K562 (cell line): ENCODE measurements around the gene RHAG. TPM values are rescaled to one million over a fixed set of nuclear protein-coding genes. Genes with fewer than 3 reads are reported as not detected.

Experiments used
- NR2C2 ChIP-seq, 2 experiments: fragments of 200-800 bp in 1 of 2; sonication (Bioruptor generic) in 1 of 2; sonication (generic) in 1 of 2; formaldehyde crosslinking in 1 of 2; IDR thresholded peaks; 2 replicates each; pipeline versions ENCODE4 v1.6.1 to v1.8.0; 2016 to 2022; ENCODE audit warnings: mild to moderate bottlenecking in 1 of 2, missing compliant biosample characterization in 1 of 2, missing genetic modification characterization in 1 of 2, missing genetic modification reagents in 1 of 2
- POLR2B ChIP-seq: fragments of 450-650 bp; IDR thresholded peaks from 2 replicates; pipeline ENCODE4 v1.6.1; 2018; ENCODE audit warnings: low read depth; ENCODE audit not compliant: partially characterized antibody
- XRCC3 ChIP-seq: fragments of 450-650 bp; IDR thresholded peaks from 2 replicates; pipeline ENCODE4 v1.6.1; 2017; ENCODE audit warnings: mild to moderate bottlenecking, moderate library complexity
- ZNF253 ChIP-seq: fragments of 250-450 bp; sonication (Bioruptor Pico); conservative IDR thresholded peaks from 2 replicates; pipeline ENCODE4 v1.6.1; 2021; ENCODE audit warnings: mild to moderate bottlenecking
- polyA plus RNA-seq, 8 experiments: library from polyadenylated mRNA; depleted of rRNA in 4 of 8; stranded (reverse) in 5 of 8; unstranded in 3 of 8; fragments of >200 nt; fragmentation: Nextera tagmentation in 2 of 8; fragmentation: Illumina TruSeq in 1 of 8; extraction: Ambion mirVana in 2 of 8; extraction: Trizol in 1 of 8; gene quantifications; 2 replicates each; pipeline versions ENCODE4 v1.2.1 to v1.2.3, GENCODE V29; 2011 to 2014; ENCODE audit warnings: inconsistent platforms in 1 of 8, missing spikeins in 1 of 8
- total RNA-seq, 7 experiments: library from RNA; depleted of rRNA in 6 of 7; stranded (reverse); fragments of >200 nt in 6 of 7; fragmentation: Illumina TruSeq in 2 of 7; extraction: Trizol in 2 of 7; gene quantifications; 2 replicates each; pipeline versions ENCODE4 v1.2.1 to v1.2.3, GENCODE V29; 2011 to 2021; ENCODE audit warnings: low replicate concordance in 1 of 7
- TF ChIP-seq, protein P1 (sequence below): fragments of 450-650 bp; IDR thresholded peaks from 2 replicates; pipeline ENCODE4 v1.6.1; 2016; ENCODE audit warnings: mild to moderate bottlenecking, moderate library complexity

Gene RHAG
- total and polyA plus RNA-seq, 9 of the 15 experiments (the other 6 are each of a cell fraction or from before 2014, with no cell fraction given) = 290 to 1,202 (median 505) TPM

DNA sequence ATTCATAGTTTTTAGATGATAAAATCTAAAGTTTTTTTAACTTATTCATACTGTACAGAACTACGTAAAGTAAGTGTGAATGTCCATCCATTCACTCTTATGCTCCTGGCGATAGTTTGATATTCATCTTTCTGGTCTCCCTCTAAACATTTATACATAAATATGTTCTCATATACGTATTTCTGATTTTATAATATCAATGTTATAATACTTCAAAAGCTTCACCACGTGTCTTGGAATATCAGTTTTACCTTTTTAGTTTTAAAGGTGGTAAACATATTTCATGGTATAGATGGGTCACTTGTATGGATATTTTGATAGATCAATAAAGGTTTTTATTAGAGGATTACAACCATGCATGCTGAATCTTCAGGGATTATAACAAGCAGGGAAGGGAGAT is 10.3 kb upstream of the RHAG start (continued):
- TF ChIP-seq, protein P1, sequence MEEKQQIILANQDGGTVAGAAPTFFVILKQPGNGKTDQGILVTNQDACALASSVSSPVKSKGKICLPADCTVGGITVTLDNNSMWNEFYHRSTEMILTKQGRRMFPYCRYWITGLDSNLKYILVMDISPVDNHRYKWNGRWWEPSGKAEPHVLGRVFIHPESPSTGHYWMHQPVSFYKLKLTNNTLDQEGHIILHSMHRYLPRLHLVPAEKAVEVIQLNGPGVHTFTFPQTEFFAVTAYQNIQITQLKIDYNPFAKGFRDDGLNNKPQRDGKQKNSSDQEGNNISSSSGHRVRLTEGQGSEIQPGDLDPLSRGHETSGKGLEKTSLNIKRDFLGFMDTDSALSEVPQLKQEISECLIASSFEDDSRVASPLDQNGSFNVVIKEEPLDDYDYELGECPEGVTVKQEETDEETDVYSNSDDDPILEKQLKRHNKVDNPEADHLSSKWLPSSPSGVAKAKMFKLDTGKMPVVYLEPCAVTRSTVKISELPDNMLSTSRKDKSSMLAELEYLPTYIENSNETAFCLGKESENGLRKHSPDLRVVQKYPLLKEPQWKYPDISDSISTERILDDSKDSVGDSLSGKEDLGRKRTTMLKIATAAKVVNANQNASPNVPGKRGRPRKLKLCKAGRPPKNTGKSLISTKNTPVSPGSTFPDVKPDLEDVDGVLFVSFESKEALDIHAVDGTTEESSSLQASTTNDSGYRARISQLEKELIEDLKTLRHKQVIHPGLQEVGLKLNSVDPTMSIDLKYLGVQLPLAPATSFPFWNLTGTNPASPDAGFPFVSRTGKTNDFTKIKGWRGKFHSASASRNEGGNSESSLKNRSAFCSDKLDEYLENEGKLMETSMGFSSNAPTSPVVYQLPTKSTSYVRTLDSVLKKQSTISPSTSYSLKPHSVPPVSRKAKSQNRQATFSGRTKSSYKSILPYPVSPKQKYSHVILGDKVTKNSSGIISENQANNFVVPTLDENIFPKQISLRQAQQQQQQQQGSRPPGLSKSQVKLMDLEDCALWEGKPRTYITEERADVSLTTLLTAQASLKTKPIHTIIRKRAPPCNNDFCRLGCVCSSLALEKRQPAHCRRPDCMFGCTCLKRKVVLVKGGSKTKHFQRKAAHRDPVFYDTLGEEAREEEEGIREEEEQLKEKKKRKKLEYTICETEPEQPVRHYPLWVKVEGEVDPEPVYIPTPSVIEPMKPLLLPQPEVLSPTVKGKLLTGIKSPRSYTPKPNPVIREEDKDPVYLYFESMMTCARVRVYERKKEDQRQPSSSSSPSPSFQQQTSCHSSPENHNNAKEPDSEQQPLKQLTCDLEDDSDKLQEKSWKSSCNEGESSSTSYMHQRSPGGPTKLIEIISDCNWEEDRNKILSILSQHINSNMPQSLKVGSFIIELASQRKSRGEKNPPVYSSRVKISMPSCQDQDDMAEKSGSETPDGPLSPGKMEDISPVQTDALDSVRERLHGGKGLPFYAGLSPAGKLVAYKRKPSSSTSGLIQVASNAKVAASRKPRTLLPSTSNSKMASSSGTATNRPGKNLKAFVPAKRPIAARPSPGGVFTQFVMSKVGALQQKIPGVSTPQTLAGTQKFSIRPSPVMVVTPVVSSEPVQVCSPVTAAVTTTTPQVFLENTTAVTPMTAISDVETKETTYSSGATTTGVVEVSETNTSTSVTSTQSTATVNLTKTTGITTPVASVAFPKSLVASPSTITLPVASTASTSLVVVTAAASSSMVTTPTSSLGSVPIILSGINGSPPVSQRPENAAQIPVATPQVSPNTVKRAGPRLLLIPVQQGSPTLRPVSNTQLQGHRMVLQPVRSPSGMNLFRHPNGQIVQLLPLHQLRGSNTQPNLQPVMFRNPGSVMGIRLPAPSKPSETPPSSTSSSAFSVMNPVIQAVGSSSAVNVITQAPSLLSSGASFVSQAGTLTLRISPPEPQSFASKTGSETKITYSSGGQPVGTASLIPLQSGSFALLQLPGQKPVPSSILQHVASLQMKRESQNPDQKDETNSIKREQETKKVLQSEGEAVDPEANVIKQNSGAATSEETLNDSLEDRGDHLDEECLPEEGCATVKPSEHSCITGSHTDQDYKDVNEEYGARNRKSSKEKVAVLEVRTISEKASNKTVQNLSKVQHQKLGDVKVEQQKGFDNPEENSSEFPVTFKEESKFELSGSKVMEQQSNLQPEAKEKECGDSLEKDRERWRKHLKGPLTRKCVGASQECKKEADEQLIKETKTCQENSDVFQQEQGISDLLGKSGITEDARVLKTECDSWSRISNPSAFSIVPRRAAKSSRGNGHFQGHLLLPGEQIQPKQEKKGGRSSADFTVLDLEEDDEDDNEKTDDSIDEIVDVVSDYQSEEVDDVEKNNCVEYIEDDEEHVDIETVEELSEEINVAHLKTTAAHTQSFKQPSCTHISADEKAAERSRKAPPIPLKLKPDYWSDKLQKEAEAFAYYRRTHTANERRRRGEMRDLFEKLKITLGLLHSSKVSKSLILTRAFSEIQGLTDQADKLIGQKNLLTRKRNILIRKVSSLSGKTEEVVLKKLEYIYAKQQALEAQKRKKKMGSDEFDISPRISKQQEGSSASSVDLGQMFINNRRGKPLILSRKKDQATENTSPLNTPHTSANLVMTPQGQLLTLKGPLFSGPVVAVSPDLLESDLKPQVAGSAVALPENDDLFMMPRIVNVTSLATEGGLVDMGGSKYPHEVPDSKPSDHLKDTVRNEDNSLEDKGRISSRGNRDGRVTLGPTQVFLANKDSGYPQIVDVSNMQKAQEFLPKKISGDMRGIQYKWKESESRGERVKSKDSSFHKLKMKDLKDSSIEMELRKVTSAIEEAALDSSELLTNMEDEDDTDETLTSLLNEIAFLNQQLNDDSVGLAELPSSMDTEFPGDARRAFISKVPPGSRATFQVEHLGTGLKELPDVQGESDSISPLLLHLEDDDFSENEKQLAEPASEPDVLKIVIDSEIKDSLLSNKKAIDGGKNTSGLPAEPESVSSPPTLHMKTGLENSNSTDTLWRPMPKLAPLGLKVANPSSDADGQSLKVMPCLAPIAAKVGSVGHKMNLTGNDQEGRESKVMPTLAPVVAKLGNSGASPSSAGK = peak; percentile 71
- TF ChIP-seq ZNF253 (no peak), XRCC3 (0 out of 2 replicates have a peak, but pooled peaks have one; percentile 38), POLR2B (no peak), NR2C2 (CRISPR knock-in tag; IDR thresholded peaks at IDR 0.05) (no peak), NR2C2 (tag; IDR thresholded peaks at IDR 0.05) (0 out of 2 replicates have a peak, but pooled peaks have one; percentile 0)
